HepG2 (cell line): ENCODE measurements around the gene PSMB3. TPM values are rescaled to one million over a fixed set of nuclear protein-coding genes. Genes with fewer than 3 reads are reported as not detected.
A peak's percentile ranks its signal among the peaks of the same experiment; 100 is the strongest.

ENCODE experiments used
- ATF1 ChIP-seq: IDR thresholded peaks from 2 replicates; pipeline ENCODE4 v1.6.1; 2016; ENCODE audit warnings: mild to moderate bottlenecking, control low read depth
- CAMTA2 ChIP-seq: sonication (generic); formaldehyde crosslinking; IDR thresholded peaks from 2 replicates; pipeline ENCODE4 v1.4.0; 2020; ENCODE audit warnings: mild to moderate bottlenecking, missing genetic modification reagents, borderline replicate concordance
- CCDC6 ChIP-seq: sonication (generic); formaldehyde crosslinking; IDR thresholded peaks from 2 replicates; pipeline ENCODE4 v1.8.1; 2022; ENCODE audit warnings: mild to moderate bottlenecking, missing genetic modification reagents, moderate library complexity
- CREM ChIP-seq, 2 experiments: sonication (generic) in 1 of 2; formaldehyde crosslinking in 1 of 2; IDR thresholded peaks; 2 replicates each; pipeline versions ENCODE4 v1.4.0 to v1.6.1; 2016 to 2020; ENCODE audit warnings: antibody characterized with exemption in 1 of 2, mild to moderate bottlenecking in 1 of 2, missing genetic modification reagents in 1 of 2
- DR1 ChIP-seq: sonication (generic); formaldehyde crosslinking; IDR thresholded peaks from 2 replicates; pipeline ENCODE4 v1.8.0; 2021; ENCODE audit warnings: mild to moderate bottlenecking, missing genetic modification reagents, inconsistent platforms
- HHEX ChIP-seq: IDR thresholded peaks from 2 replicates; pipeline ENCODE4 v1.6.1; 2016; ENCODE audit warnings: control low read depth
- HNRNPH1 ChIP-seq: fragments of 200-400 bp; formaldehyde crosslinking; optimal IDR thresholded peaks from 2 replicates; pipeline ENCODE3; 2017; ENCODE audit warnings: mild to moderate bottlenecking, low read depth, low read length
- KDM4B ChIP-seq: sonication (generic); formaldehyde crosslinking; IDR thresholded peaks from 2 replicates; pipeline ENCODE4 v1.4.0; 2020; ENCODE audit warnings: missing genetic modification reagents
- MXI1 ChIP-seq: IDR thresholded peaks from 3 replicates; pipeline ENCODE4 v1.6.1; 2012; ENCODE audit warnings: low read depth, low read length, inconsistent platforms, borderline replicate concordance
- NFE2L1 ChIP-seq: sonication (generic); formaldehyde crosslinking; IDR thresholded peaks from 2 replicates; pipeline ENCODE4 v1.4.0; 2020; ENCODE audit warnings: missing genetic modification reagents, mild to moderate bottlenecking, borderline replicate concordance
- RORA ChIP-seq: sonication (generic); formaldehyde crosslinking; IDR thresholded peaks from 2 replicates; pipeline ENCODE4 v1.5.0; 2020; ENCODE audit warnings: mild to moderate bottlenecking, missing genetic modification reagents, moderate library complexity
- SATB2 ChIP-seq: sonication (generic); formaldehyde crosslinking; IDR thresholded peaks from 2 replicates; pipeline ENCODE4 v1.5.0; 2020; ENCODE audit warnings: missing genetic modification reagents
- SP4 ChIP-seq: sonication (generic); formaldehyde crosslinking; IDR thresholded peaks from 2 replicates; pipeline ENCODE4 v1.8.1; 2023; ENCODE audit warnings: mild to moderate bottlenecking, missing genetic modification reagents
- ZNF296 ChIP-seq: sonication (generic); formaldehyde crosslinking; conservative IDR thresholded peaks from 2 replicates; pipeline ENCODE4 v1.5.0; 2020; ENCODE audit warnings: mild to moderate bottlenecking, missing genetic modification reagents
- ZNF329 ChIP-seq: sonication (generic); formaldehyde crosslinking; IDR thresholded peaks from 2 replicates; pipeline ENCODE4 v1.9.0; 2021; ENCODE audit warnings: low read depth, mild to moderate bottlenecking, missing genetic modification reagents
- ZNF367 ChIP-seq: sonication (generic); formaldehyde crosslinking; IDR thresholded peaks from 2 replicates; pipeline ENCODE4 v1.4.0; 2020; ENCODE audit warnings: missing genetic modification reagents, borderline replicate concordance
- ZNF431 ChIP-seq: sonication (generic); formaldehyde crosslinking; IDR thresholded peaks from 2 replicates; pipeline ENCODE4 v1.9.0; 2022; ENCODE audit warnings: missing genetic modification reagents, low read depth, mild to moderate bottlenecking, borderline replicate concordance
- ZNF451 ChIP-seq: sonication (generic); formaldehyde crosslinking; IDR thresholded peaks from 2 replicates; pipeline ENCODE4 v1.5.0; 2020; ENCODE audit warnings: mild to moderate bottlenecking, missing genetic modification reagents
- ZNF563 ChIP-seq: sonication (generic); formaldehyde crosslinking; IDR thresholded peaks from 2 replicates; pipeline ENCODE4 v1.8.0; 2022; ENCODE audit warnings: mild to moderate bottlenecking, moderate library complexity, missing genetic modification reagents
- ZNF749 ChIP-seq: sonication (generic); formaldehyde crosslinking; IDR thresholded peaks from 2 replicates; pipeline ENCODE4 v1.8.0; 2022; ENCODE audit warnings: mild to moderate bottlenecking, missing genetic modification reagents, moderate library complexity, borderline replicate concordance
- ZNF816 ChIP-seq: sonication (generic); formaldehyde crosslinking; IDR thresholded peaks from 2 replicates; pipeline ENCODE4 v1.8.0; 2022; ENCODE audit warnings: missing genetic modification reagents, mild to moderate bottlenecking, borderline replicate concordance
- ZNF891 ChIP-seq: sonication (generic); formaldehyde crosslinking; IDR thresholded peaks from 2 replicates; pipeline ENCODE4 v1.5.0; 2020; ENCODE audit warnings: mild to moderate bottlenecking, missing genetic modification reagents
- polyA plus RNA-seq, 8 experiments: library from polyadenylated mRNA; depleted of rRNA in 3 of 8; stranded (reverse) in 7 of 8; unstranded in 1 of 8; fragments of >200 nt; fragmentation: Illumina TruSeq in 4 of 8; extraction: Trizol in 4 of 8; gene quantifications; 2 replicates each; pipeline versions ENCODE4 v1.2.1 to v1.2.3, GENCODE V29; 2011 to 2016; ENCODE audit warnings: low read depth in 4 of 8, missing spikeins in 1 of 8, mixed read lengths in 1 of 8; ENCODE audit not compliant: insufficient read depth in 1 of 8
- total RNA-seq, 5 experiments: library from RNA; depleted of rRNA; stranded (reverse); fragments of >200 nt; fragmentation: Illumina TruSeq; extraction: Trizol; gene quantifications; 2 replicates each; pipeline ENCODE4 v1.2.3, GENCODE V29; 2016; ENCODE audit warnings: low read depth in 1 of 5
- TF ChIP-seq, protein P1 (sequence below): sonication (generic); formaldehyde crosslinking; conservative IDR thresholded peaks from 2 replicates; pipeline ENCODE4 v1.4.0; 2020; ENCODE audit warnings: mild to moderate bottlenecking, missing genetic modification reagents, moderate library complexity
- TF ChIP-seq, protein P2 (sequence below): sonication (generic); formaldehyde crosslinking; IDR thresholded peaks from 2 replicates; pipeline ENCODE4 v1.8.0; 2023; ENCODE audit warnings: mild to moderate bottlenecking, missing genetic modification reagents

Gene PSMB3
- total and polyA plus RNA-seq, 2 of the 13 experiments (the other 11 are each of a cell fraction or from before 2014, with no cell fraction given): 366 to 517 TPM

DNA sequence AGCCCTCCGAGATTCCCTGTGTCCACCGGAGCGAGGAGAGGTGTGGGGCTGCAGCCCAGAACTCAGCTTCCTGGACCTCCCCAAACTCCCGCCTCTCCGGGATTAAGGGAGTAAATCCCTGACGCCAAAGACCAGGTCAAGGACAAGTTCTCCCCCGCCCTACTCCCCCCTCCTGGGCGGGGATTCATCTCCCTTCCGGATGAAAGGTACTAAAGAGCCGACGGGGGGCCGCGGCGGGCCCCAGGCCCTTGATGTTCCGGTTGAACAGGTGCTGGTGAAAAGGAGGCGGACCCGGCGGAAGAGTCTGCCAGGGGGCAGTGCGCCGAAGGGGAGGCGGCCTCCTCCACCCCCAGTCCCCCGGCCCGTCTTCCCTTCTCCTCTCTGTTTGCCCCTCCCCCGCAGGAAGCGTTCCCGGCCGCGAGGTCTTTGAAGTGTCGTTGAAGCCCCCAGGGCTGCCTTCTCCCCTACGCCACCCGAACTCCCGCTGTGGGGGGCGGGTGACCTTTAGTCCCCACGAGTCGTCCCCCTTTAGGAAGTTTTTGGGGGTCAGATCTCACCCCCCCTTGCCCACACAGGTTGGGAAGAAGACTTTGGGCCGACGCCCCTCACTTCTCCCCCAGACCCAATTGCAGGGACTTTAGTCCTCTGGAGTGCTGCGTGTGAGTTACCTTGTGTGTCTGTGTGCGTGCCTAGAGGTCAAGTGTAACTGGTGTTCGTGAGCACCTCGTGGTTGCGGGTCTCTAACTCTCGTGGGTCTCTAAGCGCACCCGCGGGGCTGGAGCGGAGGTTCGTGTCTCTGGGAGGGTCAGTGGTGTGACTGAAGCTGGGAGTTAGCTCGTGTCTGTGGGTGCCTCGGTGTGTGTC, 48.6 kb upstream of the PSMB3 start (continued):
- peak; percentile 98; the same call in 1 of the 2 replicates for TF ChIP-seq RORA (CRISPR knock-in tag)
- TF ChIP-seq ZNF891 (CRISPR knock-in tag): peak; percentile 88
- peak; percentile 81 for TF ChIP-seq HHEX
- TF ChIP-seq KDM4B (CRISPR knock-in tag): peak; percentile 98
- peak; percentile 90 for TF ChIP-seq ZNF329 (CRISPR knock-in tag)
- TF ChIP-seq, protein P1, sequence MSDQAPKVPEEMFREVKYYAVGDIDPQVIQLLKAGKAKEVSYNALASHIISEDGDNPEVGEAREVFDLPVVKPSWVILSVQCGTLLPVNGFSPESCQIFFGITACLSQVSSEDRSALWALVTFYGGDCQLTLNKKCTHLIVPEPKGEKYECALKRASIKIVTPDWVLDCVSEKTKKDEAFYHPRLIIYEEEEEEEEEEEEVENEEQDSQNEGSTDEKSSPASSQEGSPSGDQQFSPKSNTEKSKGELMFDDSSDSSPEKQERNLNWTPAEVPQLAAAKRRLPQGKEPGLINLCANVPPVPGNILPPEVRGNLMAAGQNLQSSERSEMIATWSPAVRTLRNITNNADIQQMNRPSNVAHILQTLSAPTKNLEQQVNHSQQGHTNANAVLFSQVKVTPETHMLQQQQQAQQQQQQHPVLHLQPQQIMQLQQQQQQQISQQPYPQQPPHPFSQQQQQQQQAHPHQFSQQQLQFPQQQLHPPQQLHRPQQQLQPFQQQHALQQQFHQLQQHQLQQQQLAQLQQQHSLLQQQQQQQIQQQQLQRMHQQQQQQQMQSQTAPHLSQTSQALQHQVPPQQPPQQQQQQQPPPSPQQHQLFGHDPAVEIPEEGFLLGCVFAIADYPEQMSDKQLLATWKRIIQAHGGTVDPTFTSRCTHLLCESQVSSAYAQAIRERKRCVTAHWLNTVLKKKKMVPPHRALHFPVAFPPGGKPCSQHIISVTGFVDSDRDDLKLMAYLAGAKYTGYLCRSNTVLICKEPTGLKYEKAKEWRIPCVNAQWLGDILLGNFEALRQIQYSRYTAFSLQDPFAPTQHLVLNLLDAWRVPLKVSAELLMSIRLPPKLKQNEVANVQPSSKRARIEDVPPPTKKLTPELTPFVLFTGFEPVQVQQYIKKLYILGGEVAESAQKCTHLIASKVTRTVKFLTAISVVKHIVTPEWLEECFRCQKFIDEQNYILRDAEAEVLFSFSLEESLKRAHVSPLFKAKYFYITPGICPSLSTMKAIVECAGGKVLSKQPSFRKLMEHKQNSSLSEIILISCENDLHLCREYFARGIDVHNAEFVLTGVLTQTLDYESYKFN (CRISPR knock-in tag): peak; percentile 98
- peak; percentile 83 for TF ChIP-seq HNRNPH1
- TF ChIP-seq SP4 (CRISPR knock-in tag): peak; percentile 85
- TF ChIP-seq NFE2L1: 0 out of 2 replicates have a peak, but pooled peaks have one; percentile 70
- TF ChIP-seq CCDC6 (CRISPR knock-in tag): no peak; the same call in none of the 2 replicates
- no peak; the same call in 1 of the 2 replicates for TF ChIP-seq ZNF296
- TF ChIP-seq, protein P2, sequence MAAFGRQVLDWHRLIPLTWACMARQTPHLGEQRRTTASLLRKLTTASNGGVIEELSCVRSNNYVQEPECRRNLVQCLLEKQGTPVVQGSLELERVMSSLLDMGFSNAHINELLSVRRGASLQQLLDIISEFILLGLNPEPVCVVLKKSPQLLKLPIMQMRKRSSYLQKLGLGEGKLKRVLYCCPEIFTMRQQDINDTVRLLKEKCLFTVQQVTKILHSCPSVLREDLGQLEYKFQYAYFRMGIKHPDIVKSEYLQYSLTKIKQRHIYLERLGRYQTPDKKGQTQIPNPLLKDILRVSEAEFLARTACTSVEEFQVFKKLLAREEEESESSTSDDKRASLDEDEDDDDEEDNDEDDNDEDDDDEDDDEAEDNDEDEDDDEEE: peak; percentile 75; the same call in 1 of the 2 replicates
- TF ChIP-seq ZNF563 (CRISPR knock-in tag): peak; percentile 43; the same call in 1 of the 2 replicates
- peak; percentile 83; the same call in 1 of the 2 replicates for TF ChIP-seq ZNF431 (CRISPR knock-in tag)
- no peak for TF ChIP-seq ZNF367 (CRISPR knock-in tag)
- TF ChIP-seq CAMTA2 (CRISPR knock-in tag): peak; percentile 97; the same call in 1 of the 2 replicates
- peak; percentile 95 for TF ChIP-seq ZNF816
- peak; percentile 69; the same call in 2 of the 3 replicates for TF ChIP-seq MXI1
- TF ChIP-seq SATB2 (CRISPR knock-in tag): no peak
- TF ChIP-seq DR1 (CRISPR knock-in tag): peak; percentile 81
- TF ChIP-seq ZNF749 (CRISPR knock-in tag): 0 out of 2 replicates have a peak, but pooled peaks have one; percentile 37
- peak; percentile 98 for TF ChIP-seq CREM (IDR thresholded peaks at IDR 0.05)
- no peak for TF ChIP-seq CREM (CRISPR knock-in tag; IDR thresholded peaks at IDR 0.05)
- TF ChIP-seq ZNF451 (CRISPR knock-in tag): peak; percentile 64; the same call in 1 of the 2 replicates
- peak; percentile 72 for TF ChIP-seq ATF1 (CRISPR knock-in tag)
